H1 (cell line): ENCODE measurements around the gene CASQ2. TPM values are rescaled to one million over a fixed set of nuclear protein-coding genes. Genes with fewer than 3 reads are reported as not detected.

Experiments
- CTCF ChIA-PET: fragments of 300-600 bp; sonication (Branson Sonifier 250); formaldehyde crosslinking; loops from one replicate; lab custom pipeline; 2021; ENCODE audit not compliant: partially characterized antibody; lab: Charles Lee
- POLR2A ChIA-PET: fragments of 300-600 bp; sonication (Branson Sonifier 250); formaldehyde crosslinking; loops from one replicate; lab custom pipeline; 2021; ENCODE audit warnings: inconsistent platforms; ENCODE audit not compliant: partially characterized antibody; lab: Charles Lee
- DNase-seq, 2 experiments: peaks; one replicate each; pipeline versions ENCODE4 v3.0.0 to v3.0.0-alpha.2; 2010 to 2022; ENCODE audit warnings: low spot score in 2 of 2, low read depth in 1 of 2, mixed read lengths in 1 of 2
- FAIRE-seq: peaks from 2 replicates; lab custom pipeline; 2011; peaks lifted over from hg19 to GRCh38; lab: Jason Lieb, UNC
- H2AFZ ChIP-seq: 2 replicates; pipeline ENCODE4 v1.8.1; 2012; ENCODE audit warnings: low read length, inconsistent platforms
- H2AK5ac ChIP-seq: 2 replicates; pipeline ENCODE4 v1.6.1; 2013; ENCODE audit warnings: low read depth, low read length
- H2BK120ac ChIP-seq: replicated peaks from 2 replicates; pipeline ENCODE3; 2013; ENCODE audit warnings: low read depth, low read length, inconsistent platforms
- H2BK12ac ChIP-seq: 2 replicates; pipeline ENCODE4 v1.6.1; 2013; ENCODE audit warnings: low read depth, low read length
- H2BK15ac ChIP-seq: 2 replicates; pipeline ENCODE4 v1.6.1; 2013; ENCODE audit warnings: low read length
- H2BK20ac ChIP-seq: 2 replicates; pipeline ENCODE4 v1.6.1; 2013; ENCODE audit warnings: low read length
- H2BK5ac ChIP-seq: 2 replicates; pipeline ENCODE4 v1.6.1; 2013; ENCODE audit warnings: low read depth, low read length
- H3K14ac ChIP-seq: 2 replicates; pipeline ENCODE4 v1.6.1; 2013; ENCODE audit warnings: inconsistent platforms; ENCODE audit not compliant: insufficient read length
- H3K18ac ChIP-seq: 2 replicates; pipeline ENCODE4 v1.6.1; 2013; ENCODE audit warnings: low read length; ENCODE audit errors: extremely low read depth
- H3K23ac ChIP-seq: 2 replicates; pipeline ENCODE4 v1.6.1; 2013; ENCODE audit warnings: inconsistent platforms; ENCODE audit not compliant: insufficient read length
- H3K23me2 ChIP-seq: 2 replicates; pipeline ENCODE4 v1.6.1; 2013; ENCODE audit warnings: low read depth, low read length
- H3K27ac ChIP-seq: 2 replicates; pipeline ENCODE4 v1.6.1; 2011; ENCODE audit warnings: low read depth, low read length, inconsistent platforms
- H3K27me3 ChIP-seq, 4 experiments: replicated peaks in 1 of 4; 1 replicate in 1 of 4; 2 replicates in 3 of 4; pipeline versions ENCODE4 v1.6.1 to v1.8.1; 2011 to 2013; ENCODE audit warnings: low read length in 3 of 4, mild to moderate bottlenecking in 3 of 4, inconsistent platforms in 2 of 4, mixed read lengths in 2 of 4, moderate library complexity in 1 of 4; ENCODE audit not compliant: control insufficient read depth in 3 of 4, insufficient read depth in 3 of 4; ENCODE audit errors: extremely low read depth in 1 of 4
- H3K36me3 ChIP-seq, 4 experiments: 2 replicates each; pipeline versions ENCODE4 v1.6.1 to v1.8.1; 2011 to 2013; ENCODE audit warnings: mild to moderate bottlenecking in 4 of 4, low read length in 3 of 4, moderate library complexity in 2 of 4, control low read depth in 1 of 4, inconsistent platforms in 1 of 4; ENCODE audit not compliant: insufficient read depth in 4 of 4, control insufficient read depth in 2 of 4
- H3K4ac ChIP-seq: replicated peaks from 2 replicates; pipeline ENCODE3; 2013; ENCODE audit warnings: low read length, low read depth, mixed read lengths, inconsistent platforms; ENCODE audit not compliant: insufficient read length
- H3K4me1 ChIP-seq, 4 experiments: replicated peaks in 1 of 4; 1 replicate in 1 of 4; 2 replicates in 3 of 4; pipeline versions ENCODE4 v1.6.1 to v1.8.1; 2011 to 2013; ENCODE audit warnings: low read length in 3 of 4, inconsistent platforms in 2 of 4, mixed read lengths in 1 of 4; ENCODE audit not compliant: insufficient read depth in 4 of 4, control insufficient read depth in 3 of 4
- H3K4me2 ChIP-seq, 2 experiments: 2 replicates each; pipeline versions ENCODE4 v1.6.1 to v1.8.1; 2011 to 2013; ENCODE audit warnings: low read depth in 2 of 2, low read length in 2 of 2, control low read depth in 1 of 2, inconsistent platforms in 1 of 2, mild to moderate bottlenecking in 1 of 2; ENCODE audit not compliant: insufficient read depth in 1 of 2
- H3K4me3 ChIP-seq, 4 experiments: fragments of 200-600, 300-600 bp in 1 of 4; sonication (generic), shearing (Covaris generic), sonication (Bioruptor Twin) in 1 of 4; 2 replicates each; pipeline versions ENCODE4 v1.5.1 to v1.8.1; 2011 to 2016; ENCODE audit warnings: low read length in 4 of 4, low read depth in 3 of 4, control low read depth in 2 of 4, inconsistent platforms in 2 of 4, mild to moderate bottlenecking in 2 of 4, mixed read lengths in 1 of 4, moderate library complexity in 1 of 4; ENCODE audit not compliant: insufficient read depth in 2 of 4; ENCODE audit errors: extremely low read depth in 1 of 4
- H3K56ac ChIP-seq: replicated peaks from 2 replicates; pipeline ENCODE3; 2013; ENCODE audit warnings: low read depth, mild to moderate bottlenecking, mixed read lengths, low read length, inconsistent platforms; ENCODE audit not compliant: insufficient read length
- H3K79me1 ChIP-seq: 2 replicates; pipeline ENCODE4 v1.6.1; 2013; ENCODE audit warnings: low read depth, low read length, control low read depth
- H3K79me2 ChIP-seq, 2 experiments: 2 replicates each; pipeline versions ENCODE4 v1.6.1 to v1.8.1; 2012 to 2013; ENCODE audit warnings: low read length in 2 of 2, mild to moderate bottlenecking in 2 of 2, inconsistent platforms in 1 of 2; ENCODE audit not compliant: insufficient read depth in 2 of 2, control insufficient read depth in 1 of 2
- H3K9ac ChIP-seq, 4 experiments: replicated peaks in 1 of 4; 1 replicate in 1 of 4; 2 replicates in 3 of 4; pipeline versions ENCODE4 v1.6.1 to v1.8.1; 2011 to 2013; ENCODE audit warnings: low read depth in 3 of 4, low read length in 3 of 4, control low read depth in 2 of 4, mild to moderate bottlenecking in 2 of 4, moderate library complexity in 2 of 4, inconsistent platforms in 1 of 4; ENCODE audit errors: extremely low read depth in 1 of 4
- H3K9me3 ChIP-seq, 2 experiments: 2 replicates each; pipeline versions ENCODE4 v1.6.1 to v1.8.1; 2012 to 2013; ENCODE audit warnings: mild to moderate bottlenecking in 2 of 2, moderate library complexity in 2 of 2, control low read depth in 1 of 2, inconsistent platforms in 1 of 2, low read depth in 1 of 2, low read length in 1 of 2, mixed read lengths in 1 of 2; ENCODE audit not compliant: insufficient read depth in 2 of 2
- H4K20me1 ChIP-seq, 2 experiments: replicated peaks in 1 of 2; 2 replicates each; pipeline versions ENCODE3 to v1.8.1; 2011 to 2013; ENCODE audit warnings: inconsistent platforms in 2 of 2, low read length in 2 of 2, mild to moderate bottlenecking in 1 of 2; ENCODE audit not compliant: insufficient read depth in 2 of 2, control insufficient read depth in 1 of 2
- H4K5ac ChIP-seq: 2 replicates; pipeline ENCODE4 v1.6.1; 2013; ENCODE audit warnings: low read length, low read depth, mixed read lengths, inconsistent platforms; ENCODE audit not compliant: insufficient read length
- H4K8ac ChIP-seq: 2 replicates; pipeline ENCODE4 v1.8.0; 2013; ENCODE audit warnings: mild to moderate bottlenecking, moderate library complexity, low read length, inconsistent platforms; ENCODE audit not compliant: insufficient read depth; ENCODE audit errors: extremely low read depth
- H4K91ac ChIP-seq: replicated peaks from 2 replicates; pipeline ENCODE3; 2013; ENCODE audit warnings: low read length, mixed read lengths, inconsistent platforms; ENCODE audit not compliant: insufficient read length
- BACH1 ChIP-seq: IDR thresholded peaks from 2 replicates; pipeline ENCODE4 v1.6.1; 2012; ENCODE audit warnings: low read length, improper control_type of control experiment
- BRCA1 ChIP-seq: IDR thresholded peaks from 2 replicates; pipeline ENCODE4 v1.6.1; 2012; ENCODE audit warnings: low read depth, low read length, improper control_type of control experiment
- CHD2 ChIP-seq: IDR thresholded peaks from 2 replicates; pipeline ENCODE4 v1.6.1; 2012; ENCODE audit warnings: low read length, improper control_type of control experiment
- EP300 ChIP-seq, 2 experiments: IDR thresholded peaks; 1 replicate in 1 of 2; 2 replicates in 1 of 2; pipeline ENCODE4 v1.6.1; 2011 to 2012; ENCODE audit warnings: low read depth in 2 of 2, low read length in 2 of 2, mild to moderate bottlenecking in 2 of 2, borderline replicate concordance in 1 of 2, inconsistent platforms in 1 of 2, moderate library complexity in 1 of 2
- GABPA ChIP-seq: IDR thresholded peaks from 2 replicates; pipeline ENCODE4 v1.6.1; 2011; ENCODE audit warnings: mild to moderate bottlenecking, low read length, moderate library complexity, borderline replicate concordance; ENCODE audit not compliant: insufficient read depth
- GTF2F1 ChIP-seq: IDR thresholded peaks from 2 replicates; pipeline ENCODE4 v1.6.1; 2012; ENCODE audit warnings: low read depth, low read length, improper control_type of control experiment, borderline replicate concordance
- HDAC2 ChIP-seq, 2 experiments: fragments of 300-600 bp in 1 of 2; sonication (generic) in 1 of 2; IDR thresholded peaks; 2 replicates each; pipeline ENCODE4 v1.6.1; 2011 to 2012; ENCODE audit warnings: low read depth in 2 of 2, low read length in 2 of 2, mild to moderate bottlenecking in 2 of 2, moderate library complexity in 2 of 2, borderline replicate concordance in 1 of 2, inconsistent platforms in 1 of 2
- JUND ChIP-seq: IDR thresholded peaks from 2 replicates; pipeline ENCODE4 v1.6.1; 2011; ENCODE audit warnings: mild to moderate bottlenecking, improper control_type of control experiment, low read length
- RBBP5 ChIP-seq: IDR thresholded peaks from 2 replicates; pipeline ENCODE4 v1.7.1; 2012; ENCODE audit warnings: low read depth, mild to moderate bottlenecking, inconsistent platforms, low read length, moderate library complexity, borderline replicate concordance
- RFX5 ChIP-seq: IDR thresholded peaks from 2 replicates; pipeline ENCODE4 v1.6.1; 2011; ENCODE audit warnings: low read depth, low read length, improper control_type of control experiment, borderline replicate concordance
- SUZ12 ChIP-seq: fragments of 200-600 bp; sonication (generic); IDR thresholded peaks from 2 replicates; pipeline ENCODE4 v1.6.1; 2012; ENCODE audit warnings: mild to moderate bottlenecking, inconsistent platforms, low read length, moderate library complexity, mixed read lengths
- TAF1 ChIP-seq: IDR thresholded peaks from 2 replicates; pipeline ENCODE4 v1.6.1; 2011; ENCODE audit warnings: mild to moderate bottlenecking, low read depth, low read length
- WGBS, 2 experiments: shearing (Covaris generic) in 1 of 2; methylation state at CpG; one replicate each; pipeline versions ENCODE4 v1.1.6 to v1.1.7; 2013 to 2015; ENCODE audit warnings: low lambda C conversion rate in 2 of 2, mixed read lengths in 2 of 2, inconsistent platforms in 1 of 2, low coverage in 1 of 2, missing lambda C conversion rate in 1 of 2; ENCODE audit not compliant: insufficient replicate concordance in 2 of 2, insufficient coverage in 1 of 2, insufficient read length in 1 of 2; ENCODE audit errors: extremely low coverage in 1 of 2, missing lambda C conversion rate in 1 of 2; 5-methylcytosine and 5-hydroxymethylcytosine counted together
- polyA plus RNA-seq, 7 experiments: library from polyadenylated mRNA; depleted of rRNA in 3 of 7; stranded (reverse) in 5 of 7; unstranded in 2 of 7; fragments of >200 nt in 5 of 7; fragments of 200-250 nt in 2 of 7; gene quantifications; 1 replicate in 5 of 7; 2 replicates in 1 of 7; 4 replicates in 1 of 7; pipeline versions ENCODE4 v1.2.1 to v1.2.3, GENCODE V29; 2011 to 2013; ENCODE audit warnings: missing spikeins in 2 of 7, mixed read lengths in 2 of 7
- total RNA-seq: library from RNA; stranded (reverse); fragmentation: NEBNext Ultra II Directional; extraction: Animal tissue kit (Norgen Biotek cat#: 25700); gene quantifications from 2 replicates; pipeline ENCODE4 v1.2.1, GENCODE V29; 2021

The CASQ2 gene
- total and polyA plus RNA-seq, 2 of the 8 experiments (the other 6 are each of a cell fraction or from before 2014, with no cell fraction given): not detected

GRCh38 chr1:115814685-115815398 is 46.3 kb upstream of the CASQ2 start:
- Histone ChIP-seq H2BK15ac (no peak overlapping the region), H4K5ac (no peak overlapping the region), H3K9me3 (no peaks in the 10 kb centered on the region), H2AK5ac (no peak overlapping the region), H3K27ac (no peak overlapping the region), H2AFZ (no peak overlapping the region), H2BK12ac (no peak overlapping the region), H2BK5ac (no peak overlapping the region), H3K4me1 (no peaks in the 10 kb centered on the region), H3K9ac (no peak overlapping the region), H3K56ac (no peak overlapping the region), H3K79me2 (no peaks in the 10 kb centered on the region), H2BK120ac (no peak overlapping the region), H3K4me2 (no peak overlapping the region), H3K18ac (no peak overlapping the region), H3K36me3 (no peaks in the 10 kb centered on the region), H3K4me3 (no peak overlapping the region), H3K79me1 (no peaks in the 10 kb centered on the region), H3K23ac (no peak overlapping the region), H3K14ac (no peak overlapping the region), H4K8ac (no peak overlapping the region), H4K20me1 (no peaks in the 10 kb centered on the region), H4K91ac (no peak overlapping the region), H3K27me3 (no peaks in the 10 kb centered on the region), H3K23me2 (no peaks in the 10 kb centered on the region), H2BK20ac (no peak overlapping the region), H3K4ac (no peak overlapping the region)
- TF ChIP-seq EP300 (IDR thresholded peaks at IDR 0.05; ENCODE audit: borderline replicate concordance in 1 of 2, low read depth in 2 of 2, low read length in 2 of 2) (no peak), GTF2F1 (no peak), HDAC2 (IDR thresholded peaks at IDR 0.05; ENCODE audit: borderline replicate concordance in 1 of 2, low read depth in 2 of 2, low read length in 2 of 2) (no peak), RFX5 (no peak), GABPA (no peak), RBBP5 (no peak), CHD2 (no peak), BRCA1 (no peak), JUND (no peak), TAF1 (no peak), SUZ12 (no peak), BACH1 (no peak)
- POLR2A ChIA-PET: no interaction called here
- 78% methylated on average over 4 of the region's 4 CpGs; no CpG with 5 or more reads in 1 of the 2 experiments for WGBS, 2 experiments
- no peak for DNase-seq
- no peak for FAIRE-seq
- CTCF ChIA-PET: interaction anchor here (0.7 to 4.0 kb wide), 5 partner anchors 25 to 218 kb away, joined by 3 to 18 read pairs (median 3); no protein-coding TSS in a partner anchor
